A549 treated with CORT108297 at 1 μM for 4 hours (cell line): ENCODE data around the gene P2RY14. TPM values are rescaled to one million over a fixed set of nuclear protein-coding genes. Genes with fewer than 3 reads are reported as not detected.

ENCODE experiments used
- total RNA-seq: library from RNA; stranded (reverse); fragments of 200-300 nt; extraction: Qiagen RNA extraction; gene quantifications from 5 replicates; pipeline ENCODE4 v1.2.3, GENCODE V29; 2022

The P2RY14 gene
- not detected in 5 replicates for total RNA-seq

DNA sequence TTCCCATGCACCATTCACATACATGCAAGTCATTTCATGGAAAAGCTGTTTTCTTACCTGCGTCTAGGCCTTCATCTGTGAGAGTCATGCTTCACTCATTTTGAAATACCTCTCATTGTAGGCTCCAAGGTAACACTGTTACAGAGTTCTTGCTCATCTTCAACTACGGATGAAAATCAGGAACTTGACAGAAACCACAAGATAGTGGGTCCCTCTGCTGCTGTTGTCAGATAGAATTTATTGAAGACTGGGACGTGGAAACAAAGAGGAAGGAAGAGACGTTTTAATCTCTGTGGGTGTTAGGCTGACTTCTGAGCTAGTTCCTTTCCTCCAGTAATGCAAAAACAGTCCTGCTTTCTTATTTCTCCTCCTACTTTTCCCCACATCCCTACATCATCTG is at the start of gene P2RY14:
TSS of gene P2RY14 (minus strand) at position 313 of the 400 bp plus-strand sequence. CDS start 64,226 bp downstream, outside the sequence.

GRCh38 chr3:151316267-151316991 is 38.1 kb upstream of the P2RY14 start, which contains the start of gene GPR87:
Gene GPR87, minus strand, starts transcription at chr3:151316820. Its CDS starts 16,720 bp downstream, at chr3:151300100.

DNA sequence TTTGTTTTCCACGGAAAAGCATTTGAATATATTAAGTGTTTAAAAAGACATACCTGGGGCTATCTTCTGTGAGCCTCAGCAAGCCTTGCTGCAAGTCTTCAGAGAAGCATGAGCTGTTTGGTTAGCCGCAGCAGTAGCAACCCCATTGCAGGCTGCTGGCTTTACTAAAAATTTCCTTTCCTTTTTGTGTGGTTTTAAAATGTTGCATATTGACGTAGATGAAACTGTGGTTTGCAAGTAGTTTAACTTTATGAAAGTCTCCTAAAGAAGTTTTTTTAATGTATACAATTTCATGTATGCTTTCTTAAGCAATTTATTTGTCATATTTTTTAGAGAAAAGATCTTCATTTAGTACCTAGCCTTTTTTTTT is 75.3 kb downstream of the P2RY14 start, which contains the start of gene GPR171:
TSS of gene GPR171 (minus strand) at position 166 of the 370 bp plus-strand sequence. CDS start 3,830 bp downstream, outside the sequence.

Other genes with a start within 250 kb of the P2RY14 start
- 0.18 to 0.67 TPM (median 0.39 TPM) in 5 replicates for gene MED12L, start 192.9 kb downstream of the P2RY14 start, total RNA-seq
- not detected in 5 replicates for gene GPR171, start 75.3 kb downstream of the P2RY14 start, total RNA-seq
- gene GPR87, start 38.3 kb upstream of the P2RY14 start, total RNA-seq = 1.4 to 1.8 TPM (median 1.7 TPM) in 5 replicates
- not detected in 5 replicates for gene P2RY13, start 51.0 kb upstream of the P2RY14 start, total RNA-seq
- gene P2RY12, start 106.2 kb upstream of the P2RY14 start, total RNA-seq = not detected in 5 replicates
- gene IGSF10, start 182.5 kb upstream of the P2RY14 start, total RNA-seq = 0.35 to 0.78 TPM (median 0.53 TPM) in 5 replicates